NCI-H1048 (cell line): ENCODE measurements around the gene CHERP.
"Not testable (repeated sequence)": the region's sequence is repeated elsewhere in the genome, so short reads cannot be mapped to it uniquely, and the experiment has no call there.

ENCODE experiments used
- DNase-seq: peaks from one replicate; lab custom pipeline; 2025; lab: John Stamatoyannopoulos, UW

The CHERP gene

GRCh38 chr19:16472992-16473391 lies 69.2 kb downstream of the CHERP start:
- DNase-seq, result no peak

GRCh38 chr19:16472559-16472899 lies 69.7 kb downstream of the CHERP start:
- not testable (repeated sequence) for DNase-seq

DNA sequence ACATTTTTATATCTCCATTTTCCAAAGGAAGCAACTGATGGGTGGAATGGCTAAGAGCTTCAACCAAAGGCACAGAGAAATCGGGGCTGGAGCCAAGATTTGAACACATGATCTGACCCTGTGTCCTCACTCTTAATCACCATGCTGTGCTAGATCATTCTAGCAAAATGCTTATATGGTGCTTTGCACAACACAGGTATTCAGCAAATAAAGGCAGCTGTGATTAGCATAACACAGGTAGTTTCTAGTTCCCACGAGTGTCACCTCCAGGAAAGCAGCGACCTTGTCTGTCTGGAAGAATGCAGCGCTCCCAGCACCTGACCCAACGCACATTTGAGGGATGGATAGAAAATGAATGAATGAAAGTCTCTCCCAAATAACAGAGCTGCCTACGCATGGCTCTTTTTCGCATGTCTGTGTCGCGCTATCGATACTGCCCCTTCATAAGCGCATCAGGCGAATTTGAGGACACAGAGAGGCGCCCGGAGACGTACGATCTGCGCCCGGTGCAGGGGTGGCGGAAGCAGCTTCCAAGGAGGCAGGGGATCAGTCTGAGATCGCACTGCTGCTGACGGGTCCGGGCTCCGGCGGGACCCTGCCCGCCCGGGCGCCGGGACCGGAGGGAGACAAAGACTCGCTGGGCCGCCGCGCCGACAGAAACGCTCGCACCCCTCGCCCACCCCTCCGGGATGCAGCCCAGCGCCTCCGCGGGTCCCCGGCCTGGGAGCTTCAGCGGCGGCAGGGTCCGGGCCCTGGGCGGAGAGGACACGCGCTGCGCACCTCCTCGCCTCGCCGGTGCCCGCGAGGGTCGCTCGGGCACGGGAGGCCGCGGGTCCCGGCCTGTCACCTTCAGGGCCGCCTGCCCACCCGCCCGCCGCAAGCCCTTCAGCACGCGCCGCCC lies 71.1 kb downstream of the CHERP start:
- DNase-seq, result no peak

GRCh38 chr19:16470541-16470910 lies 71.7 kb downstream of the CHERP start:
- DNase-seq, result no peak
